K562 (cell line): ENCODE measurements around the gene TPGS1.

Experiments
- DPF2 ChIP-seq: fragments of 450-650 bp; IDR thresholded peaks from 2 replicates; pipeline ENCODE4 v1.6.1; 2016
- SIN3A ChIP-seq, 2 experiments: fragments of 150-350 bp in 1 of 2; IDR thresholded peaks; 2 replicates each; pipeline ENCODE4 v1.6.1; 2011 to 2016; ENCODE audit warnings: borderline replicate concordance in 2 of 2, low read depth in 2 of 2, low read length in 2 of 2, mild to moderate bottlenecking in 2 of 2, moderate library complexity in 2 of 2; ENCODE audit not compliant: control insufficient read depth in 1 of 2

DNA sequence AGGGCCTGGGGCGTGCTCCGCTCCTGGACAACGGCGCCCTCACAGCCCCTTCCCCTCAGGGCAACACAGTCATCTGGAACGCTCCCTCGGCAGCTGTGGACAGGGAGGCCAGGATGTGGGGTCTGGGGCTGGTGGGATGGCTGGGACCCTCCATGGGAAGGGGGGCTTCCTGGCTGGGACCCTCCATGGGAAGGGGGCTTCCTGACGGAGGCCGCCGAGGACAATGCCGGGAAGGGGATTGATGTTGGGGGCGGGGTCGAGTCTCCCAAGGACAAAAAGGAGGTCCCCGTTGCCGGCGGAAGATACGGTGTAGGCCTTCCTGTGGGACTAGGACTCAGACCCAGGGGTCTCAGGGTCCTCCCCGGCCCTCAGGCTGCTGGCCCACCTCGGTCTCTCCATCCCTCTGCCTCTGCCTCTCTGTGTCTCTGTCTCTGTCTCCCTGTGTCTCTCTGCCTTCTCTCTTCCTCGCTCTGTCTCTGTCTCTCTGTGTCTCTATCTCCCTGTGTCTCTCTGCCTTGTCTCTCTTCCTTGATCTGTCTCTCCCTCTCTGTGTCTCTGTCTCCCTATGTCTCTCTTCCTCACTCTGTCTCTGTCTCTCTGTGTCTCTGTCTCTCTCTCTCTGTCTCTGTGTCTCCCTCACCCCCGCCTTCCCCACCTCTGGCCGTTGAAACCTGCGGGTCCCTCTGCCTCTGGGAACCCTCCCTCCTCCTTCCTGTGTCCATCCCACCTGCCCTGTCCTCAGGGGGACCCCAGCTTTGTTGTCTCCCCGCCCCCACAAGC lies 13.7 kb upstream of the TPGS1 start:
- no peak for TF ChIP-seq DPF2
- no peak for TF ChIP-seq SIN3A (IDR thresholded peaks at IDR 0.05; ENCODE audit: borderline replicate concordance in 2 of 2, control insufficient read depth in 1 of 2, low read depth in 2 of 2, low read length in 2 of 2)
